OCI-LY3 (cell line): Measurements from ENCODE around the gene TRIM27.

Experiments
- CTCF ChIP-seq: fragments of 200-600, 300-600 bp; sonication (generic); IDR thresholded peaks from 2 replicates; pipeline ENCODE4 v1.5.1; 2014; ENCODE audit warnings: antibody characterized with exemption, low read length, low read depth
- EZH2phosphoT487 ChIP-seq: fragments of 200-600 bp; shearing (Covaris generic); IDR thresholded peaks from 2 replicates; pipeline ENCODE4 v1.6.1; 2018; ENCODE audit warnings: antibody characterized with exemption, mixed run types, low read depth

GRCh38 chr6:28947831-28948270 lies 24.1 kb upstream of the TRIM27 start:
- TF ChIP-seq CTCF: no peak
- no peak for TF ChIP-seq EZH2phosphoT487
